Neural cell (in vitro differentiated cells): ENCODE data around the gene CFAP100.

ENCODE experiments used
- EZH2 ChIP-seq: fragments of 200-600, 300-800 bp; shearing (Covaris generic), sonication (generic); IDR thresholded peaks from 2 replicates; pipeline ENCODE4 v1.6.1; 2014; ENCODE audit warnings: antibody characterized with exemption, low read length, borderline replicate concordance, mild to moderate bottlenecking; ENCODE audit not compliant: insufficient read depth, poor library complexity, severe bottlenecking
- TF ChIP-seq, protein P1 (sequence below): fragments of 450-650 bp; IDR thresholded peaks from 2 replicates; pipeline ENCODE4 v1.5.1; 2014; ENCODE audit warnings: antibody characterized with exemption, mild to moderate bottlenecking, moderate library complexity; ENCODE audit not compliant: poor library complexity, severe bottlenecking

DNA sequence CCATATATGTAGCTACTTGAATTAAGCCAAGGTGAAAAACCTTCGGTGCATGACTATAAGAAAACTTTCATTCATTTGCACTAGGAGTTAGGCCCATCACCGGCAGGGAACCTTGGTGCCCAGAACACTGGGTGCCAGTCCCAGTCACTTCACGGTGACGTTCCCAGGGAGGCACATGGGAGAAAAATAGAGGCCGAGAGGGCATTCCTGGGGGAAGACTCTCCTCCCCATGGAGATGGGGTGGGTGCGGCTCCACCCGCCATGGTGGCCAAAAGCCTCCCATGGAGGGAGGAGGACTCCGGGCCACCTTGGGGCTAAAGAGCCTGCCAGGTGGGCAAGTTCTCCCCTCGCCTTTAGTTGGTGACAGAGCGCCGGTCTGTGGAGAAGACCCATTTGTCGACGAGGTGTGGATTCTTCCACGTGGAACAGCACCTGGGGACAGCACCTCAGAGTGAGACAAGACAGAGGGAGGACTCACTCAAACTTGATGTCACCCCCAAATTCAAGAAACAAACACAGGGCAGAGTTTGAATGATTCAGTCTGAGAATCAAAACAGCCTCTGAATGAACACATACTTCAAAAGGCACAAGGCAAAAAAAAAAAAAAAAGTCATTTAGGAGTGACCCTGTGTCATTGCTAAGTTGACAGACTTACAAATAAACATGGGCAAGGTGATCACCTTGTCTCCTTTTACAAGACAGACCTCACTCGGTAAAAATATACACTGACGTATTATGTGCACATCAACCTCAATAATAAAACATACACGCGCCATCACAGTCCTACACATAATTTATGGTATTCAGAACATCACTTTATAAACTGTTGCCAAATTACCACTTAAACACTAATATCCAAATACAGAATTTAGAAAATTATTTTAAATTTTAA lies 42.4 kb downstream of the CFAP100 start:
- TF ChIP-seq, protein P1, sequence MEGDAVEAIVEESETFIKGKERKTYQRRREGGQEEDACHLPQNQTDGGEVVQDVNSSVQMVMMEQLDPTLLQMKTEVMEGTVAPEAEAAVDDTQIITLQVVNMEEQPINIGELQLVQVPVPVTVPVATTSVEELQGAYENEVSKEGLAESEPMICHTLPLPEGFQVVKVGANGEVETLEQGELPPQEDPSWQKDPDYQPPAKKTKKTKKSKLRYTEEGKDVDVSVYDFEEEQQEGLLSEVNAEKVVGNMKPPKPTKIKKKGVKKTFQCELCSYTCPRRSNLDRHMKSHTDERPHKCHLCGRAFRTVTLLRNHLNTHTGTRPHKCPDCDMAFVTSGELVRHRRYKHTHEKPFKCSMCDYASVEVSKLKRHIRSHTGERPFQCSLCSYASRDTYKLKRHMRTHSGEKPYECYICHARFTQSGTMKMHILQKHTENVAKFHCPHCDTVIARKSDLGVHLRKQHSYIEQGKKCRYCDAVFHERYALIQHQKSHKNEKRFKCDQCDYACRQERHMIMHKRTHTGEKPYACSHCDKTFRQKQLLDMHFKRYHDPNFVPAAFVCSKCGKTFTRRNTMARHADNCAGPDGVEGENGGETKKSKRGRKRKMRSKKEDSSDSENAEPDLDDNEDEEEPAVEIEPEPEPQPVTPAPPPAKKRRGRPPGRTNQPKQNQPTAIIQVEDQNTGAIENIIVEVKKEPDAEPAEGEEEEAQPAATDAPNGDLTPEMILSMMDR, result no peak
- no peak for TF ChIP-seq EZH2
